Glutamatergic neuron (in vitro differentiated cells): Measurements from ENCODE around the gene BACH1. TPM values are rescaled to one million over a fixed set of nuclear protein-coding genes. Genes with fewer than 3 reads are reported as not detected.

Experiments
- DNase-seq: peaks from one replicate; pipeline ENCODE4 v3.0.0; 2022
- H3K27ac Mint-ChIP-seq: one replicate; pipeline ENCODE4 v1.8.0; 2020; ENCODE audit warnings: mild to moderate bottlenecking, mixed read lengths, inconsistent platforms; ENCODE audit not compliant: unreplicated experiment
- H3K27me3 Mint-ChIP-seq: one replicate; pipeline ENCODE4 v1.8.0; 2020; ENCODE audit warnings: mild to moderate bottlenecking, moderate library complexity, mixed read lengths, inconsistent platforms; ENCODE audit not compliant: unreplicated experiment
- H3K36me3 Mint-ChIP-seq: one replicate; pipeline ENCODE4 v1.8.0; 2020; ENCODE audit warnings: mild to moderate bottlenecking, mixed read lengths, inconsistent platforms; ENCODE audit not compliant: unreplicated experiment
- H3K4me1 Mint-ChIP-seq: one replicate; pipeline ENCODE4 v1.8.0; 2020; ENCODE audit warnings: mild to moderate bottlenecking, low read depth, mixed read lengths, inconsistent platforms; ENCODE audit not compliant: unreplicated experiment
- H3K4me3 Mint-ChIP-seq: one replicate; pipeline ENCODE4 v1.8.0; 2020; ENCODE audit warnings: mild to moderate bottlenecking, mixed read lengths, inconsistent platforms; ENCODE audit not compliant: unreplicated experiment
- H3K9me3 Mint-ChIP-seq: one replicate; pipeline ENCODE4 v1.8.0; 2020; ENCODE audit warnings: mild to moderate bottlenecking, moderate library complexity, mixed read lengths, inconsistent platforms; ENCODE audit not compliant: unreplicated experiment
- total RNA-seq: library from RNA; stranded (reverse); fragmentation: NEBNext Ultra II Directional; extraction: Animal tissue kit (Norgen Biotek cat#: 25700); gene quantifications from one replicate; pipeline ENCODE4 v1.2.1, GENCODE V29; 2021; ENCODE audit not compliant: unreplicated experiment
- TF ChIP-seq, protein P1 (sequence below): fragments of 200-600 bp; sonication (generic); IDR thresholded peaks from one replicate; pipeline ENCODE4 v1.5.0; 2021; ENCODE audit not compliant: partially characterized antibody, unreplicated experiment

The BACH1 gene
- total RNA-seq, 1 donor from 2014 or later = 78.8 TPM

DNA sequence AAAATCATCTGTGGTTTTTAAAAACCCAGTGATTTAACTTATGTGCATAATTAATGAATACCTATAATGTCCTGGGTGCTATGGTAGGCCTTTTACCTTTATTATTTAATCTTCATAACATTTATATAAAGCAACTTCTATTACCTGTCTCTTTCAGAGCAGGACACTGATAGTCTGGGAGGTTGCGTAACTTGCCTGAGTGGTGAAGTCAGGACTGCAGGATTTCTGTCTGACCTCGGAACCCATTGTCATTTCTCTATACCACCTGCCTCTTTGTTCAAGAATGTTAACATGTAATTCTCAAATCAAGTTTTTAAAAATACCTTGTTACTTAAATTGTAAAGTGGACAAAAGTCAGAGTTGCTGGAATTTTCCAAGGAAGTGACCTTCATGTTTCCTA, 41.0 kb upstream of the BACH1 start:
- no peaks in the 10 kb centered on the region for H3K4me1 Mint-ChIP-seq
- no peak for DNase-seq
- peaks cover 8% of the 10 kb centered on the region for H3K36me3 Mint-ChIP-seq
- no peak overlapping the region for H3K4me3 Mint-ChIP-seq
- peaks cover 6% of the 10 kb centered on the region for H3K9me3 Mint-ChIP-seq
- no peak overlapping the region for H3K27ac Mint-ChIP-seq
- TF ChIP-seq, protein P1, sequence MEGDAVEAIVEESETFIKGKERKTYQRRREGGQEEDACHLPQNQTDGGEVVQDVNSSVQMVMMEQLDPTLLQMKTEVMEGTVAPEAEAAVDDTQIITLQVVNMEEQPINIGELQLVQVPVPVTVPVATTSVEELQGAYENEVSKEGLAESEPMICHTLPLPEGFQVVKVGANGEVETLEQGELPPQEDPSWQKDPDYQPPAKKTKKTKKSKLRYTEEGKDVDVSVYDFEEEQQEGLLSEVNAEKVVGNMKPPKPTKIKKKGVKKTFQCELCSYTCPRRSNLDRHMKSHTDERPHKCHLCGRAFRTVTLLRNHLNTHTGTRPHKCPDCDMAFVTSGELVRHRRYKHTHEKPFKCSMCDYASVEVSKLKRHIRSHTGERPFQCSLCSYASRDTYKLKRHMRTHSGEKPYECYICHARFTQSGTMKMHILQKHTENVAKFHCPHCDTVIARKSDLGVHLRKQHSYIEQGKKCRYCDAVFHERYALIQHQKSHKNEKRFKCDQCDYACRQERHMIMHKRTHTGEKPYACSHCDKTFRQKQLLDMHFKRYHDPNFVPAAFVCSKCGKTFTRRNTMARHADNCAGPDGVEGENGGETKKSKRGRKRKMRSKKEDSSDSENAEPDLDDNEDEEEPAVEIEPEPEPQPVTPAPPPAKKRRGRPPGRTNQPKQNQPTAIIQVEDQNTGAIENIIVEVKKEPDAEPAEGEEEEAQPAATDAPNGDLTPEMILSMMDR = no peak
- no peaks in the 10 kb centered on the region for H3K27me3 Mint-ChIP-seq

DNA sequence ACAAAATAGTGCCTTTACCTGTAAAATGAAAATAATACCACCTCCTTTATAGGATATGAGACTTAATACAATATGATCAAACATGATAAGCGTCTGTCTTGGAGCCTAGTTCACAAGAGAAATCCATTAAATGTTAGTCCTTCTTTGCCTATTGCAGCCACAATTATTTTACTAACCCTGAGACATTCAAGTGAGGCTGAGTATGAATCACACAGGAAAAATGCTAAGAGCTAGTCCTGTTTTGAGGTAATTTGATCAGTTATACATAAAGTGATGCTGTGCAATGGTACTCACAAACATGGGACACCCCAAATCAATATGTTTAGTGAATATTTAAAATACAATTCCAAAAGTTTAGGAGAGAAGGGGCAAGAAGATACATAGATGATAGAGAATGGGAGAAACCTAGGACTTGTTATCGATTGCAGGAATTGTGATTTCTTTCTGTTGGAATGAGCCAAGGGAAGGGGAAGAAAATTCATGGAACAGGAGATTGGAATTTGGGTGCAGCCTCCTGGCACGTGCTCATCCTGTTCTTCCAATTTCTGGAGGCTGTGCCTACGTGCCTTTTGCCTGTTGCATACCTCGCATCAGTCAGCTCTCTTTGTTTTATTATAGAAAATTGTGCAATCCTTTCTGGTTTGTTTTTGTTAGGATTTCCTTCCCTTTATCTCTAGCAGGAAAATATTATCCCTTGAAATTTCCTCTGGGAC, 39.9 kb upstream of the BACH1 start:
- TF ChIP-seq, protein P1 = no peak
- Mint-ChIP-seq H3K4me3 (no peak overlapping the region), H3K9me3 (peaks cover 2% of the 10 kb centered on the region), H3K27ac (no peak overlapping the region), H3K4me1 (no peaks in the 10 kb centered on the region), H3K27me3 (no peaks in the 10 kb centered on the region), H3K36me3 (peaks cover 4% of the 10 kb centered on the region)
- DNase-seq = no peak

DNA sequence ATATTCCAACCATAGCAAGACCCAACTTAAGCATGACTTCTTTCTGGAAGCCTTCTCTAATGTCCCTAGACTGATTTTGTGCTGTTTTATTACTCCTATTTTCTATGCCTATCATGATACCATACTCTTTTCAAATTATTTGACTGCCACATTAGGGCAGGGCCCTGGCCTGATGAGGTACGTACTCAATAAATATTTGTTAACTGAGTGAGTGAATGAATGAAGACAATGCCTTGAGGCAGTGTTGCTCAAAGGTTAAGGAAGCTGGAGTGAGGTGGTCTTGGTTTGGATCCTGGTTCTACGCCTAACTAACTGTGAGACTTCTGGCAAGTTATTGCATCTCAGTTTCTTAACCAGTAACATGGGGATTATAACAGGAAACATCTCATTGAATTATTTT, 38.3 kb upstream of the BACH1 start:
- H3K4me1 Mint-ChIP-seq = no peaks in the 10 kb centered on the region
- H3K9me3 Mint-ChIP-seq = no peaks in the 10 kb centered on the region
- no peaks in the 10 kb centered on the region for H3K27me3 Mint-ChIP-seq
- DNase-seq = no peak
- no peak overlapping the region for H3K4me3 Mint-ChIP-seq
- TF ChIP-seq, protein P1 = no peak
- no peaks in the 10 kb centered on the region for H3K36me3 Mint-ChIP-seq
- H3K27ac Mint-ChIP-seq = no peak overlapping the region

DNA sequence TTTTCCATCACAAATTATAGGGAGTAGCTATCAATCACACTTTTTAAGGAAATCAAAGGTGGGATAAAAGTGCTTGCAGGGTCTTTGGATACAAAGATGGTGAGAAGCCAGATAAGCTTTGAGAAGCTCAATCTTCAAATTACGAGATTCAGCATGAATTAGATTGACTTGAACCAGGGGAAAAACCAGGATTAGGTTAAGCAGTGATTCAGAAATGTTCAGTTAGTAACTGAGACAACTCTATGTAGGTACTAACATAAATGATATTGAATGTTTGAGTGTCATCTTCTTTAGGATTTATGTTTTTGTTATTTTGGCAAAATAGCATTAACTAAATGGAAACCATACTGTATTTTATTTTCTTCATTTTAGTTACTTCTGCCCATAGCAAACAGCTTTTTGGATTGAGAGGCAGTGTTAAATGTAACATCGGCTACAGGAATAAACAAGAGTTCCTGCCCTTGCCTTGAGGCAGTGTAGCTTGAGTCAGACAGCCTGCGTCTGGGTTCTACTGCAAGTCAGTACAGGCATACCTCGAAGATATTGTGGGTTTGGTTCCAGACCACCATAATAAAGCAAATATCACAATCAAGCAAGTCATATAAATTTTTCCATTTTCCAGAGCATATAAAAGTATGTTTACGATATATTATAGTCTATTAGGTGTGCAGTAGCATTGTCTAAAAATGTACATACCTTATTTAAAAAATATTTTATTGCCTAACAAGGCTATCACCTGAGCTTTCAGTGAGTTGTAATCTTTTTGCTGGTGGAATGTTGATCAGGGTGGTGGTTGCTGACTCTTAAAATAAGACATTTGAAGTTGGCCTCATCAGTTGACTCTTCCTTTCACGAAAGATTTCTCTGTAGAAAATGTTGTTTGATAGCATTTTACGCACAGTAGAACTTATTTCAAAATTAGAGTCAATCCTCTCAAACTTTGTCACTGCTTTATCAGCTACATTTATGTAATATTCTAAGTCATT, 36.9 kb upstream of the BACH1 start:
- H3K4me1 Mint-ChIP-seq = no peaks in the 10 kb centered on the region
- no peaks in the 10 kb centered on the region for H3K9me3 Mint-ChIP-seq
- no peak for DNase-seq
- H3K27ac Mint-ChIP-seq = no peak overlapping the region
- no peaks in the 10 kb centered on the region for H3K36me3 Mint-ChIP-seq
- H3K4me3 Mint-ChIP-seq = no peak overlapping the region
- no peaks in the 10 kb centered on the region for H3K27me3 Mint-ChIP-seq
- TF ChIP-seq, protein P1 = no peak
